Measurements from ENCODE around the gene PSG4.
"Not testable (repeated sequence)": the region's sequence is repeated elsewhere in the genome, so short reads cannot be mapped to it uniquely, and the experiment has no call there.

DNA sequence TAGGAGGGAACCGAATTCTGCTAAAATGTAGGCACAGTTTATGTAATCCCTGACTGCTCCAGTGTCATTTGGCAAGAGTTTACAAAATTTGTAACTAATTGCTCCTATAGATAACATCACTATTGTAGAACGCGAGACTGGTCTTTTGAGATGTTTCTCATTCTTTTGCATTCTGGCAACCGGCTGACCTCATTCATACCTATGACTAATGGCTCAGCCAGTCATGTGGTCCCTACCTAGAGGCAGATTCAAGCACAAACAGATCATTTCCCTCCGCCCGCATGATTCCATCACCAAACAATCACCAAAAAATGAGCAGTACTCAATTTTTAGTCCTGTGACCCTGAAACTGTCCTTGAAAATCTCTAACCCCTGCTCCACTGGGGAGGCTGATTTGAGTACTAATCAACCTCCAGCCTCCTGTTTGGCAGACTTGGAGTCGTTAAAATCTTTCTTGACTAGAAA lies 4.1 kb downstream of the PSG4 start:
- TF ChIP-seq, protein P1, sequence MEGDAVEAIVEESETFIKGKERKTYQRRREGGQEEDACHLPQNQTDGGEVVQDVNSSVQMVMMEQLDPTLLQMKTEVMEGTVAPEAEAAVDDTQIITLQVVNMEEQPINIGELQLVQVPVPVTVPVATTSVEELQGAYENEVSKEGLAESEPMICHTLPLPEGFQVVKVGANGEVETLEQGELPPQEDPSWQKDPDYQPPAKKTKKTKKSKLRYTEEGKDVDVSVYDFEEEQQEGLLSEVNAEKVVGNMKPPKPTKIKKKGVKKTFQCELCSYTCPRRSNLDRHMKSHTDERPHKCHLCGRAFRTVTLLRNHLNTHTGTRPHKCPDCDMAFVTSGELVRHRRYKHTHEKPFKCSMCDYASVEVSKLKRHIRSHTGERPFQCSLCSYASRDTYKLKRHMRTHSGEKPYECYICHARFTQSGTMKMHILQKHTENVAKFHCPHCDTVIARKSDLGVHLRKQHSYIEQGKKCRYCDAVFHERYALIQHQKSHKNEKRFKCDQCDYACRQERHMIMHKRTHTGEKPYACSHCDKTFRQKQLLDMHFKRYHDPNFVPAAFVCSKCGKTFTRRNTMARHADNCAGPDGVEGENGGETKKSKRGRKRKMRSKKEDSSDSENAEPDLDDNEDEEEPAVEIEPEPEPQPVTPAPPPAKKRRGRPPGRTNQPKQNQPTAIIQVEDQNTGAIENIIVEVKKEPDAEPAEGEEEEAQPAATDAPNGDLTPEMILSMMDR (IDR thresholded peaks at IDR 0.05) = not testable (repeated sequence)
- TF ChIP-seq POLR2A (IDR thresholded peaks at IDR 0.05) = not testable (repeated sequence)
